22Rv1 (cell line): ENCODE measurements around the gene SMYD1.

ENCODE experiments used
- CTCF ChIP-seq: fragments of 450-650 bp; IDR thresholded peaks from 2 replicates; pipeline ENCODE4 v1.5.1; 2017; ENCODE audit warnings: mild to moderate bottlenecking
- ZFX ChIP-seq: fragments of 450-650 bp; IDR thresholded peaks from 2 replicates; pipeline ENCODE4 v1.6.1; 2017; ENCODE audit warnings: antibody characterized with exemption, borderline replicate concordance

GRCh38 chr2:88159955-88160415 lies 92.4 kb downstream of the SMYD1 start:
- TF ChIP-seq CTCF (peak; percentile 84), ZFX (no peak)
